Esophagus squamous epithelium (tissue), 4 donors: ENCODE data around the gene ADAMTSL2.

Source experiments
- CTCF ChIP-seq, 6 experiments: fragments of 450-650 bp in 4 of 6; fragments of 200-600 bp in 2 of 6; sonication (generic) in 2 of 6; IDR thresholded peaks; one replicate each; pipeline ENCODE4 v1.5.1; 2016 to 2019; ENCODE audit warnings: antibody characterized with exemption in 6 of 6, mild to moderate bottlenecking in 4 of 6, moderate library complexity in 4 of 6
- POLR2A ChIP-seq, 4 donors: fragments of 450-650 bp; IDR thresholded peaks; one replicate each; pipeline ENCODE4 v1.6.1; 2017; ENCODE audit warnings: antibody characterized with exemption in 4 of 4, mild to moderate bottlenecking in 4 of 4, moderate library complexity in 3 of 4

DNA sequence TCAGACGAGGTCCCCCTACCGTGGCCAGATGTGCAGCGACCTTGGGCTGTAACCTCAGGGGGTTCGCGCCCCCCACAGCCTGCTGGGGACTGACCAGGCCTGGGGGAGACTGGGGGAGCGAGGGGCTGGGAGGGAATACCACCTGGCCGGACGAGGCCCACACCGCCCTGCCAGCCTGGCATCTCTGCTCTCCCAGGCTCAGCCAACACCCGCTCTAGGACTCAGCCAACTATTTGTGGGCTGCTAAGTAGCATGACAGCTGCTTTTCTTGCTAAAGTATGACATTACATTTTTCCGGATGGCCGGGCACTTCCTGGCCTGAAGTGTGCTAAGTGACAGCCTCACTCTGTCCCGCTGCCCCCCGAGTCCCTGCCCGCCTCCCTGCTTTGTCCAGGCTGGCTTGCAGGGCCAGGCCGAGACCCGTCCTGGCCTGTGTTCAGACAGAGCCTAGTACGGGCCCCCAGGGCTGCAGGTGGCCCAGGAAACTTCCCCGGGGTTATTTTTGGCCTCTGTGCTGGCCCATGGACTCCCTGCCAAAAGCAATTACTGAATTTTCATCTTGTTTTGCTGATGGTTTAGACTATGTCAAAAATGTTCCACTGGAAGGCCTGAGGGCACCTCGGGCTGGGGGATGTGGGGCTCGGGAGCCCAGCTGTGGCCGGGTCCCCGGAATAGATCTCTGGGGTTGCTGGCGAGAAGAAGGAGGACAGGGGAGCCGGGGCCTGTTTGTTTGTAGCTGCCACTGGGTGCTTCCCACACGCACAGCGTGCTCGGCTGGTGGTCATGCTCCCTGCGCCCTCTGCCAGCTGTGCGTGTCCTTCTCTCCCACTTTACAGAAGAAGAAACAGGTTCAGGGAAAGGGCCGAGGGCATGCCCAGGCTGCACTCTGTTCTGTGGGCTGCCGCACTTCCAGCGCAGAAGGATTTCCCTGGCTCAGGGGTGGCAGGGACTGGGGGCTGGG is 42.2 kb upstream of the ADAMTSL2 start:
- no peak for TF ChIP-seq POLR2A (IDR thresholded peaks at IDR 0.05)
- TF ChIP-seq CTCF (IDR thresholded peaks at IDR 0.05), result no peak
